NCI-H1105 treated with DMSO at 0.1 percent for 48 hours (cell line): Measurements from ENCODE around the gene WDR93.
A peak's percentile ranks its signal among the peaks of the same experiment; 100 is the strongest.

ENCODE experiments used
- DNase-seq: peaks from one replicate; lab custom pipeline; 2025; lab: John Stamatoyannopoulos, UW

Gene WDR93

GRCh38 chr15:89749054-89749453 lies 58.4 kb downstream of the WDR93 start:
- DNase-seq, result no peak

GRCh38 chr15:89749526-89749925 lies 58.9 kb downstream of the WDR93 start:
- no peak for DNase-seq

- DNase-seq, result peak; percentile 20
These were observed 59.4 kb downstream of the WDR93 start for GRCh38 chr15:89749951-89750559.

GRCh38 chr15:89750560-89751542 lies 60.2 kb downstream of the WDR93 start, which contains the start of gene MESP1:
MESP1 (minus strand) TSS chr15:89751249; CDS start chr15:89751231, 18 bp downstream.
- peak; percentile 78 for DNase-seq

- no peak for DNase-seq
These were observed 61.1 kb downstream of the WDR93 start for GRCh38 chr15:89751748-89752147.

GRCh38 chr15:89753855-89754254 lies 63.2 kb downstream of the WDR93 start:
- no peak for DNase-seq

GRCh38 chr15:89754361-89755154 lies 63.9 kb downstream of the WDR93 start:
- DNase-seq, result no peak

GRCh38 chr15:89755701-89756100 lies 65.1 kb downstream of the WDR93 start:
- DNase-seq, result no peak

- no peak for DNase-seq
These were observed 66.3 kb downstream of the WDR93 start for GRCh38 chr15:89756897-89757296.

GRCh38 chr15:89758283-89758682 lies 67.7 kb downstream of the WDR93 start:
- no peak for DNase-seq

- DNase-seq, result no peak
These were observed 68.4 kb downstream of the WDR93 start for GRCh38 chr15:89758981-89759380.

- no peak for DNase-seq
These were observed 69.2 kb downstream of the WDR93 start for GRCh38 chr15:89759835-89760234.

- peak; percentile 5 for DNase-seq
These were observed 69.8 kb downstream of the WDR93 start for GRCh38 chr15:89760303-89761008.

- no peak for DNase-seq
These were observed 70.6 kb downstream of the WDR93 start for GRCh38 chr15:89761009-89761831.

- DNase-seq, result no peak
These were observed 71.3 kb downstream of the WDR93 start for GRCh38 chr15:89761929-89762328.

GRCh38 chr15:89765694-89766093 lies 75.1 kb downstream of the WDR93 start:
- DNase-seq, result no peak

GRCh38 chr15:89766357-89767311 lies 76.0 kb downstream of the WDR93 start:
- DNase-seq, result no peak

- no peak for DNase-seq
These were observed 76.9 kb downstream of the WDR93 start for GRCh38 chr15:89767411-89767915.

- no peak for DNase-seq
These were observed 77.5 kb downstream of the WDR93 start for GRCh38 chr15:89768071-89768500.
